Mononuclear cell (primary cell): ENCODE results near the gene LIFR. TPM values are rescaled to one million over a fixed set of nuclear protein-coding genes. Genes with fewer than 3 reads are reported as not detected.
"Not testable (repeated sequence)": the region's sequence is repeated elsewhere in the genome, so short reads cannot be mapped to it uniquely, and the experiment has no call there.

Experiments
- H3K27me3 ChIP-seq: 2 replicates; pipeline ENCODE4 v1.6.0; 2011; ENCODE audit warnings: low read length, control low read depth; ENCODE audit not compliant: insufficient read depth
- H3K4me1 ChIP-seq: 2 replicates; pipeline ENCODE4 v1.5.1; 2011; ENCODE audit warnings: mild to moderate bottlenecking, low read length, control low read depth; ENCODE audit not compliant: insufficient read depth
- H3K4me3 ChIP-seq: 2 replicates; pipeline ENCODE4 v1.5.1; 2011; ENCODE audit warnings: mild to moderate bottlenecking, low read length, moderate library complexity
- H3K9me3 ChIP-seq: 2 replicates; pipeline ENCODE4 v1.5.1; 2011; ENCODE audit warnings: low read depth, mild to moderate bottlenecking, control low read depth, low read length
- total RNA-seq: library from RNA; depleted of rRNA; stranded (reverse); fragments of >200 nt; gene quantifications from one replicate; pipeline ENCODE4 v1.2.3, GENCODE V29; 2012

The LIFR gene
- total RNA-seq, 1 donor, result 0.31 TPM

DNA sequence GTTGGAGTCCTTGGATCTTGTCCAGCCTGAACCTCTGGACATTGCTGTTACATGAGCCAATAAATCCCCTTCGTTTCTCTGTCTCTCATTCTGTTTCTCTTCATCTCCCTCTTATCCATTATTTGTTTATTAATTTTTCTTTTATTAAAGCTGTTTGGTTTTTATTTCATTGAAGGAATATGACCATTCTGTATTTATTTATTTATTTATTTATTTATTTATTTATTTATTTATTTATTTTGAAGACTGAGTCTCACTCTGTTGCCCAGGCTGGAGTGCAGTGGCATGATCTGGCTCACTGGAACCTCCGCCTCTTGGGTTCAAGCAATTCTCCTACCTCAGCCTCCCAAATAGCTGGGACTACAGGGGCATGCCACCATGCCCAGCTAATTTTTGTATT lies 10.9 kb upstream of the LIFR start:
- not testable (repeated sequence) for H3K4me3 ChIP-seq

DNA sequence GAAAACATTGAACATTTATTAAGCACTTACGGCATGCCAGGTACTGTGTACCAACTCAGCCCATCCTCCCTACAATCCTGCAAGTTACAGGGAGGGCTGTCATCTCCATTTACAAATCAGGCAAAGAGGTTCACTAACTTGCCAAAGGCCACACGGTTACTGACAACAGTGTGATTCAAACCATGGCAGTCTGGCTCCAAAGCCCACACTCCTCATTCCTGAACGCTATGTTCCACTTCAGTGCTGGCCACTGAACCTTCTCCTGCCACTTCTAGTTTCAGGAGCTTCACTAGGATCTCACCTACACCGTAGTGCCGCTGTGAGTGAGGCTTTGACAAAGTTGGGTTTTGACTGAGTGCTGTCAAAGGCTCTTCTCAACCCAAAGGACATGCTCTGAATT lies 7.2 kb upstream of the LIFR start:
- Histone ChIP-seq H3K9me3 (no peaks in the 10 kb centered on the region), H3K4me3 (no peak overlapping the region), H3K4me1 (no peaks in the 10 kb centered on the region), H3K27me3 (peaks cover 30% of the 10 kb centered on the region)

More for the DNA sequence above, 10.9 kb upstream of the LIFR start:
- peaks cover 16% of the 10 kb centered on the region for H3K27me3 ChIP-seq
- not testable (repeated sequence) for H3K4me1 ChIP-seq, H3K9me3 ChIP-seq

DNA sequence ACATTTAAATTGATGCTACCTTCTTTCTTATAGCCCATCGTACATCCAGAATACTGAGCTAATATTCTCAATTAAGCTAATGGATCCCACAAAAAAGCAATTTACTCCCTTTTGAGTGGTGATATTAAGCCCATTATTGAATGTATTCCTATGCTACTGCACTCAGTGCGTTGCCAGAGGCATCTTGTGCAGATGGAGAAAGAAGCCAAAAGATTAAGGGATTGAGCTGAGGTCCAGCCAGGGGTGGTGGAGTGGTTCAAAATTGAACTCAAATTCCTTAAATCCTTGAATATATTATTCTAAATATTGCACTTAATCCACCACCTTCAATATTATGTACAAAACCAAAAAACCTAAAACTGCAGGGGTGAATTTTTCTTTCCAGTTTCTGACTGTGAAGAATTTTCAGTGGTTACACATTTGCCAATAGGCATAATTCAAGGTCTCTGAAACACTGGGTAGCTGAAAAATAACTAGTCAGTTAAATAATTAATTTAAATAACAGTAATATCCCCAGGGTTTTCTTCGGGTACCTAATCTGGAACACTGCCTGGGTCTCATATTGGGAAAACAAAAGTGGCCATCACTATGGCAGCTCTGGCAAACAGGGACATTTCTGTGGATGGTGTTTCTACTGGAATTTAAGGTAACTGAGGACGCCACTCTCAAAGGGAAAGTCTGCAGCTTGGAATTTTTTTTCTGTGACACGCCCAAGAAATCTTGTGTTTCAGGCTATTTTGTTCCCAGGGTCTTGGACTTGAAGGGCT lies 6.2 kb upstream of the LIFR start:
- Histone ChIP-seq H3K9me3 (no peaks in the 10 kb centered on the region), H3K4me1 (no peaks in the 10 kb centered on the region), H3K27me3 (peaks cover 40% of the 10 kb centered on the region), H3K4me3 (no peak overlapping the region)

DNA sequence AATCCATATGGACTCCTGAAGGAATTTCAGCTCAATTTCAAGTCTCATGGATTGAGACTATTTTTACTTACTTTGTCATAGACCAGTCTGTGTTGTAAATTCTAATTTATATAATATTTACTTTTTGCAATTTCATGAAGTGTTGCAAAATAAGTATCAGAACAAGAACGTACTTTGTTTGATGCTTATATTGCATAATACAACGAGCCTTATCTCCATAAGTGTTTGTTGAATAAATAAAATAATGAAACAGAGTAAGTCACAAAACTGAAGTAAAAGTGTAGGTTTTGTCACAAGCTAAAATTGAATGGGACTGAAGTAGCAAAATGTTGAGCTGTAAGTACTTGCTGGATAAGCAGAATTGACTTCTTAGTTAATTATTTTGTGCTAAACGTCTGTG lies 3.0 kb upstream of the LIFR start:
- no peaks in the 10 kb centered on the region for H3K9me3 ChIP-seq
- H3K4me3 ChIP-seq, result no peak overlapping the region
- peaks cover 7% of the 10 kb centered on the region for H3K4me1 ChIP-seq
- H3K27me3 ChIP-seq, result peaks cover 59% of the 10 kb centered on the region

DNA sequence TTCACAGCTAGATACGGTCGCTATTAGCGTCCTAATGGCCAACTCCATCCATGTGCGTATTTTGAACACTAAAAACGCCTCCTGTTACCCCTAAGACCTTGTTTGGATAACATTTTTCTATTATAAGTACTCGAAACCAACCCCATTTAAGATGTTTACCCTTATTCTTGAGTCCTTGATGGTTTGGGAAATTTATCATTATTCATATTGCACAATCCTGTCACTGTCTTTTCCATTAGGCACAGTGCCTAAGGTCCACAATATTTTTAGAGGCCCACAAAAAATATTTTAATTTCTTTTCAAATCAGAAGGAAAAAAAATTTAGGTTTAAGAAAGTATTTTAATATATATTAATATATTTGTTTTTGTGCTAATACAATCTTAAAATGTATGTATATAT lies 1.3 kb upstream of the LIFR start:
- H3K4me3 ChIP-seq, result no peak overlapping the region
- peaks cover 7% of the 10 kb centered on the region for H3K4me1 ChIP-seq
- no peaks in the 10 kb centered on the region for H3K9me3 ChIP-seq
- H3K27me3 ChIP-seq, result peaks cover 72% of the 10 kb centered on the region

DNA sequence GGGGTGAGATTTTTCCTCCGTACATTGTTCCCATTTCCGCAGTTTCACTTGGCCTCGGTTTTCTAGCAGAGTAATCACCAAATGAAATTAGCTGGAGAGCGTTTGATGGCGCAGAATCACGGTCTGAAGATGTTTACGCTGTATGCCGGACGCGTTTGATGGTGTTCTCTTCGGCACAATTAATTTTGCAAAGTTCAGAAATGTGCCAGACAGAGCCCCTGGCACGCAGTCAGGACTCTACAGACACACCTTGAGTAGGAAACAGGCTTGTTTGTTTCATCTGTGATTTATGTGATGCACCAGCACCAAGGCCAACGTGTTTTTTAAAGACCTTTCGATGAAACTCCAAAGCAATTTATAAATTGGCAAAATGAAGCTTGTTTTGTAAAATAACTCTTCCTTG lies 863 bp upstream of the LIFR start:
- H3K9me3 ChIP-seq, result no peaks in the 10 kb centered on the region
- peaks cover 7% of the 10 kb centered on the region for H3K4me1 ChIP-seq
- peaks cover 75% of the 10 kb centered on the region for H3K27me3 ChIP-seq
- H3K4me3 ChIP-seq, result peak overlapping the region; percentile 16

DNA sequence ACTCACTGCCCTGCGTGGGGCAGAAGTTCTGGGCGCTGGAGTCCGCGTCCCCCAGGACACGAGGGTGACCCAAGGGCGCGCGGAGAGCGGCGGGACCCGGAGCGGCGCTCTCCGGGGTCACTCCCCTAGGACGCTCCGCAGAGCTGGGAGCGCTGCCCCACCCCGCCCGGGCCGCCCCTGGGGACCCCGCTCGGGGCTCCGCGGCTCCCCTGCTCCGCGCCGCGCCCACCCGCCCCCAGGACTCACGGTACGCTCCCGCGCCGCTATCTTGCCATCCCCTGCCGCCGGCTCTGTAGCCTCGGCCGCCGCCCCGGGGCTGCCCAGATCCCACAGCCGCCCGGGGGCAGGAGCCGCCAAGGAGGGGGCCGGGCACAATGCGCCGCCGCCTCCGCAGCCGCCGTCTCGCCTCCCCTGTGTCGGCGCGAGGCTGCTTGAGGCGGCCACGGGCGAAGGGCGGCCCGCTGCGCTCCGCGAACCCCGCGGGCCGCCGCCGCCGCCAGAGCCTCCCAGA lies 303 bp downstream of the LIFR start:
- peaks cover 76% of the 10 kb centered on the region for H3K27me3 ChIP-seq

DNA sequence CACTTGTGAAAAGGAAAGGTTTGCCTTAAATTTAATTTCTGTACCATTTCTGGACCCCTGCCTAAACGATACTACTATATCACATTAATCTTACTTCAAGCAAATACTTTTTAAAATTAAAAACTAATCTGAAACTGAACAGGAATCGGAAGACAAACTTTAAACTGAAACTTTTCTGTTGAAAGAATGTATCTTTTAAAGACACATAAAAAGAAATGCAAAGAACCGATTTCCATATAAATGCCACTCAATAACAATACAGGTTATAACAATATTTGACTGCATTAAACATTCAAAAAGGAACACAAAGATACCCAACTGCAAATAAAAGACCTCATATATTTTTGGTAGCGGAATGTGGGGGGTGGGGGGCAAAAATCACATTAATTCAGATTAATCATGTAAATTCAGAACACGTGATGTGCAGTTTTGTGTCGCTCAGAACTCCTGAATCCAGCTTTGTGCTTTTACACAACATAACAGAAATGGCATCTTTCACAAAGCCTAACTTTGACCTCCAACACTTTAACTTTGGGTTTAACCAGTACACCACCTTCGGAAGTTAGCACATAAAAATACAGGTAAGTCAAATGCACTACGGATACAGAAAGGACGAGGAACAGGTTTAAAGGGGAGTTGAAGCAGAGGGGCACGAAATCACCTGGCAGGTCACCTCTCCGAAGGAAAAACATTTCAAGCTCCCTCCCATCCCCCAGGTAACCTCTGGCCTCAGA lies 925 bp downstream of the LIFR start:
- H3K4me3 ChIP-seq, result no peak overlapping the region
- H3K27me3 ChIP-seq, result peaks cover 77% of the 10 kb centered on the region
- H3K4me1 ChIP-seq, result peaks cover 7% of the 10 kb centered on the region

More for the DNA sequence above, 303 bp downstream of the LIFR start:
- Histone ChIP-seq H3K4me3 (no peak overlapping the region), H3K4me1 (peaks cover 7% of the 10 kb centered on the region), H3K9me3 (no peaks in the 10 kb centered on the region)

DNA sequence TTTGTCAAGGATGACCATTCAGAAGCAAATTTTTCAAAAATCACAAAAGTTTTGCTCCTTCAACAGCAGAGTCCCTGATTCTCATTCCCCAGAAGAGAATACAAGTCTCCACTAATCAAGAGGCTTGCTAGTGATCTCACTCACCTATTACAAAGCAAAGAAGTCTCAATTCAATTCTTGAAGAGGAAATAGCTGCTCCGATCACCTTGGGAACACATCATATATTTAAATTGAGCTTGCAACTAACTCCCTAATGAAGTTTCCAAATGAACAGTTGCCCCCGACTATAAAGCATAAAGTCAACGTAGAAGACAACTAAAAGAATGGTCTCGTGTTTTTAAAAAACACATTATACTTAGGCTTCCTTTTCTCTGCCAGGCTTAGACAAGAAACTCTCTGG lies 1.6 kb downstream of the LIFR start:
- H3K27me3 ChIP-seq, result peaks cover 80% of the 10 kb centered on the region
- H3K4me1 ChIP-seq, result peaks cover 7% of the 10 kb centered on the region
- H3K9me3 ChIP-seq, result no peaks in the 10 kb centered on the region
- no peak overlapping the region for H3K4me3 ChIP-seq

More for the DNA sequence above, 925 bp downstream of the LIFR start:
- H3K9me3 ChIP-seq, result no peaks in the 10 kb centered on the region

DNA sequence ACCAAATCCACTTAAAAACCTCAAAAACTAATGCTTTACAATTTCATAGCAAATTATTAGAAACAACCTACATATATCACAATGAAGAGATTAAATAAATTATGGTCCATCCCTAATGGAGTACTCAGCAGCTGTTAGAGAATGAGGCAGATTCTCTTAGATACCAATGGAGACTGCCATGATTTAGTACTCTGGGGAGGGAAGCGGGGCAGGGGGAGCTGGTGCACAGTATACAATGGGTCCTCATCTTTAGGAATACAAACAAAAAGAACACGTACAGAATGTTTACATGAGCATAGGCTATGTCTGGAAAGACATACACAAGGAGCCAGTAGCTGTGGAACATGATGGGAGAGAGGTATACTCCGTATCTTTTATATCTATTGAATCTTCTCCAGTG lies 2.0 kb downstream of the LIFR start:
- Histone ChIP-seq H3K27me3 (peaks cover 77% of the 10 kb centered on the region), H3K9me3 (no peaks in the 10 kb centered on the region), H3K4me3 (no peak overlapping the region), H3K4me1 (peaks cover 7% of the 10 kb centered on the region)

DNA sequence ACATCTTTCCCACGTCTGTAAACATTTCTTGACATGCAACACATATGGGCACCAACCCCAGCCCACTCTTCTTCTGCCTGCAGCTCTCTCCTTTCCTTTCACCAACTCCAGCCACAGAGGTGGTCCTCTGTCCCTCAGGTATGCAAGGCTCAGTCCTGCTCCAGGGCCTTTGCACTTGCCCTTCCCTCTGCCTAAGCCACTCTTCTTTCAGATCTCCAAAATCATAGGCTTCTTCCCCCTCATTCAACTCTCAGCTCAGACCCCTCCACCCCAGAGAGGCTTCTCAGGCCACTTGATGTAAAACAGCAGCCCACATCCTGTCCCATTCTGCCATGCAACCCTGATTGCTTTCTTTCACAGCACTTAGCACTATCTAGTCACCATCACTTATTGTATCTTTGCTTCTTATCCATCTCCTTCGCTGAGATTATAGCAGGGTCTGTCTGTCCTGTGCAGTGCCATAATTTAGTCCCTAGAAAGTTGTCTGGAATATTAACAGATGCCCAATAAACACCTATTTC lies 3.4 kb downstream of the LIFR start:
- no peak overlapping the region for H3K4me3 ChIP-seq
- peaks cover 63% of the 10 kb centered on the region for H3K27me3 ChIP-seq
- H3K4me1 ChIP-seq, result peaks cover 7% of the 10 kb centered on the region
- H3K9me3 ChIP-seq, result no peaks in the 10 kb centered on the region

DNA sequence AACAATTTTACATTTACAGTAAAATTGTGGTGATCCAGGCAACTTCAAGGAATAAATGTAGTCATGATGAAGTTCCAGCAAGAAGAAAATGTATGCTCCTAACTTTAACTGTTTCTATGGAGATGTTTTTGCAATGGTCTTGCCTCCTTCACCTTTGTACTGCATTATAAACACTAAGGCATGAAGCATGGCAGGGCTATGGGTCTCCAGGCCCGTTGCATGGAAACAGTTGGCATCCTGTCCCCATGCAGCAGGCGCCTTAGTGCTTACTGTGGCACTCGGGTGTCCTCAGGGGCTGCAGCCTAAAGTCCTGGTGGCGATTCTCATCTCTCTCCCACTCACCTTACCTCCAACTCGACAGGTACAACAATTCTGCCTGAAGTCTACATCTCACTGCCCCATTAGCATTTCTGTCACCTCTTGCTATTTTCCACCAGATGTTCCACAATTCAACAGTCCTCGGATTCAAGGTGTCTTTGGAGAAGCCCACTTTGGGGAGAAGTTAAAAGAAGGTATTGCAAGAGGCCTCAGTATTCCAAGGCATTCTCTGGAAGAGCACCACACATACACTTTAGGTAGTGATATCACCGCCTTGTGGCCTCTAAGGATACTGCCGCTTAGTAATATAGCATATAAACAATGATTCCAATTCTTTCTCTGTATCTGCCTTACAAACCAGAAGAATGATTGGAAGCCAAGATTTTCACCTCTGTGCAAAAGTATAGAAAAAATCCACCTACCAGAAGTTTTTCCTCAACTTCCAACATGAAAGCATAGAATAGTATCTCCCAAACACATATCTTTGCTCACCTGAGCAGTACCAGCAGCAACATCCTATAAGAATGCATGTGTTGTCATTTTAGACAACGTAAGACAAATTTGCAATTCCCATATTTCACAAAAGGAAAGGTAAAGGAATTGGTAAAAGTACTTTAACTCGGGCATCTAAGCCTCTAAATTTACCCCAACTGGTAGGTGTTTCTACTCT lies 5.1 kb downstream of the LIFR start:
- Histone ChIP-seq H3K27me3 (peaks cover 49% of the 10 kb centered on the region), H3K4me3 (no peak overlapping the region), H3K9me3 (no peaks in the 10 kb centered on the region), H3K4me1 (no peaks in the 10 kb centered on the region)

DNA sequence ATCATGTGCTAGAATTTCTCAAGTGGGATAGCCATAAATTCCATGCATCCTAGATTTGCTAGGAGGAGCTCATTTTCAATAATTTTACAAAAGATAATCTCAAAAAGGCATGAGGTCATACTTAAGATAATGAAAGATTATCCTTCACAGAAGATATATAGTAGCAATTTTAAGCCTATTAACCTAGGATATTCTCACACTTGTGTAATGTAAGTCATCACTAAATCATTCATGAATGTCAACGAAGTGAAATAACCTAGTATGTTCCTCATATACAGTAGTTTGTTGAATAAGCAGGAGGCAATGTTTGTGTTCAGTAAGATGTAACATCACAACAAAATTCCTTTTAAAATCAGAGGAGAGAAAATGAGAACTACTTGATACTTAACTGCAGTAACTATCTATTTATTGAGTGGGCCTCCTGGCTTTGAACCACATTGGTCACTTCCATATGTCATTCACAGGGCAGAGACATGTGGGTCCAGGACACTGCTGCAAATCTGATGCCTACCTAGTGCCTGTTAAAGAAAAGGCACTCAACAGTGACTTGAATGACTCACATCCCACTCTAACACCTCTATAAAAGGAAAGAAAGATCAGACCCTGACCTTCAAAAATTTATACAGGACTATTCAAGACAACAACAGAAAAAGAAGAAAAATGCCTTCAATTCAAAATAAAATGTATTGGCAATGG lies 8.2 kb downstream of the LIFR start:
- Histone ChIP-seq H3K27me3 (peaks cover 23% of the 10 kb centered on the region), H3K9me3 (no peaks in the 10 kb centered on the region), H3K4me3 (no peak overlapping the region), H3K4me1 (no peaks in the 10 kb centered on the region)

DNA sequence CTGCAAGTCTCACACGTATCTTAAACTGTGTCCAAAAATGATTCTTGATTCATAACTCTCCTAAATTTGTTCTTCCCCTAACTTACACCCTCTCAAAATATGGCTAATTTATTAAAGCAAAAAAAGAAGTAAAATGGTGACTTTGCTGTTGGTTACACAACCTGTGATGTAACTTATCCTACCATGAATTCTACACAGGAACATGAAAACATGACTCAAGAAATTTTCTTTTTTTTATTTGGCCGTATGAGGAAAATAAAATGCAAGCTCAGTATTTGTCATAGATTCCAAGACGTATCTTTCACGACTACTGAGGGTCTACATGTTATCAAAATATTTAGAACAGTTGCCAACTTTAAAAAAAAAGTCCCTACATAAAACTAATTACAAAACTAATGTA lies 9.2 kb downstream of the LIFR start:
- H3K4me1 ChIP-seq, result no peaks in the 10 kb centered on the region
- no peaks in the 10 kb centered on the region for H3K9me3 ChIP-seq
- no peak overlapping the region for H3K4me3 ChIP-seq
- H3K27me3 ChIP-seq, result peaks cover 13% of the 10 kb centered on the region
